ENCODE measurements around the gene AFF1. TPM values are rescaled to one million over a fixed set of nuclear protein-coding genes. Genes with fewer than 3 reads are reported as not detected.
A peak's percentile ranks its signal among the peaks of the same experiment; 100 is the strongest.
"Not testable (repeated sequence)": the region's sequence is repeated elsewhere in the genome, so short reads cannot be mapped to it uniquely, and the experiment has no call there.

The AFF1 gene
- polyA plus RNA-seq, 1 donor (not counting 4 experiments of a cell fraction or from before 2014, with no cell fraction given), result 14.4 TPM

DNA sequence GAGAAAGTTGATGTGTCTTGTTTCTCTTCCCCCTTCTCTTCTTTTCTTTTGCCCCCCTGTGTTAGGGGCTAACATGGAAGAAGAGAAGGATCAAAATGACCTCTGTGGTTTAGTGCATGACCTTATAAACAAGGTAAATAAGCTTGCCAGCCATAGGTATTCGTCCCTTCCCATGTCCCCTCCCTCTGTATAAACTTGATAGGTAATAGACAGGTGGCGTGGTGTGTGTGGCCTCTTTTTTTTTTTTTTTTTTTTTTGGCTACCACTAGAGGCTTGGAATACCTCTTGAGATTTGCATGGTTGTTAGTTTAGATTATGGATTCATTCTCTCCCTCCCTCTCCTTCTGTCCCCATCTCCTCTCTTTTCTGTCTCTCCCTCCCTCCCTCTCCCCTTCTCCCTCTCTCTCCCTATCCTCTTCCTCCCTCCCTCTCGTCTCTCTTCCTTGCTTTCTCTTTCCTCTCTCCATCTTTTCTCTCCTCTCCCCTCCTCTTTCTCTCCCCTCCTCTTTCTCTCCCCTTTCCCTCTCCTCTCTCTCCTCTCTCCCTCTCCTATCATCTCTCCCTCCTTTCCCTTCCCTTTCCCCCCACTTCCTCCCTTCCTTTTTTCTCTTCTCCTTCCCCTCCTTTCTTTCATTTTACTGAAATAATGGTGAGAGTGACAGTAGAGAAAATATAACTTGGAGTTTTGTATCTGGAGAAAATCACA is 134.4 kb downstream of the AFF1 start:
- Histone ChIP-seq H3K27ac (ENCODE audit: control insufficient read depth, insufficient read depth, low read length) (no peak overlapping the region), H3K27me3 (ENCODE audit: control insufficient read depth, extremely low read depth, insufficient read depth, low read length) (no peaks in the 10 kb centered on the region), H3K36me3 (ENCODE audit: control insufficient read depth in 2 of 2, extremely low read depth in 1 of 2, insufficient read depth in 2 of 2, low read length in 2 of 2) (peaks cover 0 to 2% of the 10 kb centered on the region in 2 experiments), H3K4me3 (ENCODE audit: control insufficient read depth in 2 of 3, extremely low read depth in 1 of 3, insufficient read depth in 2 of 3, low read depth in 1 of 3, low read length in 3 of 3) (no peak overlapping the region), H3K9me3 (ENCODE audit: control insufficient read depth, low read depth, low read length) (no peaks in the 10 kb centered on the region), H3K79me2 (ENCODE audit: control insufficient read depth, insufficient read depth, low read length) (peaks cover 7% of the 10 kb centered on the region), H2AFZ (ENCODE audit: control insufficient read depth, low read length) (no peak overlapping the region), H3K4me1 (ENCODE audit: control insufficient read depth, extremely low read depth, insufficient read depth, low read length) (peaks cover 19% of the 10 kb centered on the region), H3K4me2 (ENCODE audit: control insufficient read depth, extremely low read depth, insufficient read depth, low read depth, low read length) (no peak overlapping the region), H3K9me1 (ENCODE audit: control insufficient read depth, extremely low read depth, insufficient read depth, low read length) (no peaks in the 10 kb centered on the region), H3K9ac (ENCODE audit: control insufficient read depth, extremely low read depth, insufficient read depth, low read length) (no peak overlapping the region), H4K20me1 (ENCODE audit: control insufficient read depth, extremely low read depth, insufficient read depth, low read length) (peaks cover 3% of the 10 kb centered on the region)
- FAIRE-seq (no peak), DNase-seq (ENCODE audit: low read depth, low spot score) (no peak)
- dilution Hi-C loops (cut with MboI; ENCODE audit: extremely low pct_ligation_motif_present, low sequenced_read_pairs), result no loop called here
- TF ChIP-seq, protein P1, sequence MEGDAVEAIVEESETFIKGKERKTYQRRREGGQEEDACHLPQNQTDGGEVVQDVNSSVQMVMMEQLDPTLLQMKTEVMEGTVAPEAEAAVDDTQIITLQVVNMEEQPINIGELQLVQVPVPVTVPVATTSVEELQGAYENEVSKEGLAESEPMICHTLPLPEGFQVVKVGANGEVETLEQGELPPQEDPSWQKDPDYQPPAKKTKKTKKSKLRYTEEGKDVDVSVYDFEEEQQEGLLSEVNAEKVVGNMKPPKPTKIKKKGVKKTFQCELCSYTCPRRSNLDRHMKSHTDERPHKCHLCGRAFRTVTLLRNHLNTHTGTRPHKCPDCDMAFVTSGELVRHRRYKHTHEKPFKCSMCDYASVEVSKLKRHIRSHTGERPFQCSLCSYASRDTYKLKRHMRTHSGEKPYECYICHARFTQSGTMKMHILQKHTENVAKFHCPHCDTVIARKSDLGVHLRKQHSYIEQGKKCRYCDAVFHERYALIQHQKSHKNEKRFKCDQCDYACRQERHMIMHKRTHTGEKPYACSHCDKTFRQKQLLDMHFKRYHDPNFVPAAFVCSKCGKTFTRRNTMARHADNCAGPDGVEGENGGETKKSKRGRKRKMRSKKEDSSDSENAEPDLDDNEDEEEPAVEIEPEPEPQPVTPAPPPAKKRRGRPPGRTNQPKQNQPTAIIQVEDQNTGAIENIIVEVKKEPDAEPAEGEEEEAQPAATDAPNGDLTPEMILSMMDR (optimal IDR thresholded peaks at IDR 0.05 in 1 of 3, IDR thresholded peaks at IDR 0.05 in 1 of 3, conservative IDR thresholded peaks at IDR 0.05 in 1 of 3; ENCODE audit: extremely low read depth in 1 of 3, insufficient read depth in 2 of 3, low read length in 3 of 3), result peak in 1 of 3 experiments; percentile 2
- no peak for TF ChIP-seq EZH2 (IDR thresholded peaks at IDR 0.05; ENCODE audit: low read length)

DNA sequence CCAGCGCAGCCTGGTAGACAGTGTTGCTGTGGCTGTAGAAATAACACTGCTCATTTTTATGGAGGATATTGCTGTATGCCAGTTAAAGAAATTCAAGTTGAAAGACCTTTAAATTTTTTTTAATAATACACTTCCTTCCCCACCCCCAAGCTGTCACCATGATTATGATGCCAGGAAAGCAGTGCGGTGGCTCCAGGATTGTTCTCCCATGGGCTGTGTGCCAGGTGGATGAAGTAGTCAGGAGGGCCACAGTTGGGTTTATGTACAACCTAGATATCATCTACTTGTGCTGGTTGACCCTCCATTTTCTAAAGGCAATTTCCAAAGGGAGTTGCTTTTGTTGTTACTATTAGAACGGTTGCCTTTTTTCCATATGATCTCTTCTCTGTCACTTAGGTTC is 136.6 kb downstream of the AFF1 start:
- no peaks in the 10 kb centered on the region for H3K9me3 ChIP-seq (ENCODE audit: control insufficient read depth, low read depth, low read length)
- no peak overlapping the region for H3K4me2 ChIP-seq (ENCODE audit: control insufficient read depth, extremely low read depth, insufficient read depth, low read depth, low read length)
- H2AFZ ChIP-seq (ENCODE audit: control insufficient read depth, low read length), result no peak overlapping the region
- dilution Hi-C loops (cut with MboI; ENCODE audit: extremely low pct_ligation_motif_present, low sequenced_read_pairs), result no loop called here
- DNase-seq (ENCODE audit: low read depth, low spot score), result no peak
- no peak for FAIRE-seq
- no peak for TF ChIP-seq EZH2 (IDR thresholded peaks at IDR 0.05; ENCODE audit: low read length)
- TF ChIP-seq, protein P1 (optimal IDR thresholded peaks at IDR 0.05 in 1 of 3, IDR thresholded peaks at IDR 0.05 in 1 of 3, conservative IDR thresholded peaks at IDR 0.05 in 1 of 3; ENCODE audit: extremely low read depth in 1 of 3, insufficient read depth in 2 of 3, low read length in 3 of 3), result no peak
- no peaks in the 10 kb centered on the region for H3K36me3 ChIP-seq (ENCODE audit: control insufficient read depth in 2 of 2, extremely low read depth in 1 of 2, insufficient read depth in 2 of 2, low read length in 2 of 2)
- H3K79me2 ChIP-seq (ENCODE audit: control insufficient read depth, insufficient read depth, low read length), result peaks cover 11% of the 10 kb centered on the region
- no peak overlapping the region for H3K9ac ChIP-seq (ENCODE audit: control insufficient read depth, extremely low read depth, insufficient read depth, low read length)
- H3K4me3 ChIP-seq (ENCODE audit: control insufficient read depth in 2 of 3, extremely low read depth in 1 of 3, insufficient read depth in 2 of 3, low read depth in 1 of 3, low read length in 3 of 3), result no peak overlapping the region
- peaks cover 21% of the 10 kb centered on the region for H3K4me1 ChIP-seq (ENCODE audit: control insufficient read depth, extremely low read depth, insufficient read depth, low read length)
- H3K27ac ChIP-seq (ENCODE audit: control insufficient read depth, insufficient read depth, low read length), result no peak overlapping the region
- H4K20me1 ChIP-seq (ENCODE audit: control insufficient read depth, extremely low read depth, insufficient read depth, low read length), result peaks cover 3% of the 10 kb centered on the region
- H3K9me1 ChIP-seq (ENCODE audit: control insufficient read depth, extremely low read depth, insufficient read depth, low read length), result no peaks in the 10 kb centered on the region
- no peaks in the 10 kb centered on the region for H3K27me3 ChIP-seq (ENCODE audit: control insufficient read depth, extremely low read depth, insufficient read depth, low read length)

DNA sequence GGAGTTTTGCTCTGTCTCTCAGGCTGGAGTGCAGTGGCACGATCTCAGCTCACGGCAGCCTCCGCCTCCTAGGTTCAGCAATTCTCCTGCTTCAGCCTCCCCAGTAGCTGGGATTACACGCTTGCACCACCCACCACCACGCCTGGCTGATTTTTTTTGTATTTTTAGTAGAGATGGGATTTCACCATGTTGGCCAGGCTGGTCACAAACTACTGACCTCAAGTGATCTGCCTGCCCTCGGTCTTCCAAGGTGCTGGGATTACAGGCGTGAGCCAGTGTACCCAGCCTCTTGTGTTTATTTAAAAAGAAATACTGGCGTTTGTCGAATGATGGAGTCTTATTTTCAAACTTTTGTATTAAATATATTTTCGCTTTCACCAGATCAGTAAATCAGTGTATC is 137.7 kb downstream of the AFF1 start:
- H3K27me3 ChIP-seq (ENCODE audit: control insufficient read depth, extremely low read depth, insufficient read depth, low read length); FAIRE-seq; H3K9me1 ChIP-seq (ENCODE audit: control insufficient read depth, extremely low read depth, insufficient read depth, low read length); DNase-seq (ENCODE audit: low read depth, low spot score); H3K4me2 ChIP-seq (ENCODE audit: control insufficient read depth, extremely low read depth, insufficient read depth, low read depth, low read length); H3K9ac ChIP-seq (ENCODE audit: control insufficient read depth, extremely low read depth, insufficient read depth, low read length); H3K27ac ChIP-seq (ENCODE audit: control insufficient read depth, insufficient read depth, low read length); H4K20me1 ChIP-seq (ENCODE audit: control insufficient read depth, extremely low read depth, insufficient read depth, low read length); H3K9me3 ChIP-seq (ENCODE audit: control insufficient read depth, low read depth, low read length); dilution Hi-C loops (cut with MboI; ENCODE audit: extremely low pct_ligation_motif_present, low sequenced_read_pairs); H3K4me3 ChIP-seq (ENCODE audit: control insufficient read depth in 2 of 3, extremely low read depth in 1 of 3, insufficient read depth in 2 of 3, low read depth in 1 of 3, low read length in 3 of 3); H2AFZ ChIP-seq (ENCODE audit: control insufficient read depth, low read length); H3K36me3 ChIP-seq (ENCODE audit: control insufficient read depth in 2 of 2, extremely low read depth in 1 of 2, insufficient read depth in 2 of 2, low read length in 2 of 2): not testable (repeated sequence)
- peaks cover 29% of the 10 kb centered on the region for H3K4me1 ChIP-seq (ENCODE audit: control insufficient read depth, extremely low read depth, insufficient read depth, low read length)
- H3K79me2 ChIP-seq (ENCODE audit: control insufficient read depth, insufficient read depth, low read length), result peaks cover 11% of the 10 kb centered on the region

All from keratinocyte (primary cell).